Measurements from ENCODE around the gene TERF2IP. TPM values are rescaled to one million over a fixed set of nuclear protein-coding genes. Genes with fewer than 3 reads are reported as not detected.
A peak's percentile ranks its signal among the peaks of the same experiment; 100 is the strongest.

TERF2IP gene
- total RNA-seq, 1 experiment from 2014 or later: 27.1 TPM

GRCh38 chr16:75640598-75640997 lies 7.0 kb upstream of the TERF2IP start:
- no TSS peak for BruUV-seq (replicated peaks)
- H3K4me1 ChIP-seq: peaks cover 11% of the 10 kb centered on the region
- Mint-ChIP-seq H3K4me1 (ENCODE audit: low read depth, unreplicated experiment) (peaks cover 7% of the 10 kb centered on the region), H3K36me3 (ENCODE audit: insufficient read depth, unreplicated experiment) (peaks cover 97% of the 10 kb centered on the region), H3K4me3 (ENCODE audit: unreplicated experiment) (no peak overlapping the region), H3K9me3 (ENCODE audit: unreplicated experiment) (no peaks in the 10 kb centered on the region), H3K27ac (ENCODE audit: unreplicated experiment) (no peak overlapping the region), H3K27me3 (ENCODE audit: insufficient read depth, unreplicated experiment) (no peaks in the 10 kb centered on the region)
- intact Hi-C loops (cut with micrococcal nuclease; ENCODE audit: unreplicated experiment): no loop called here
- POLR2A ChIA-PET: interaction anchor here (1.5 kb wide), 1 partner anchor 18 kb away, joined by 6 read pairs; the partner anchor contains the start of gene ADAT1
- H3K36me3 ChIP-seq (ENCODE audit: control insufficient read depth, insufficient read depth, low read length): peaks cover 6% of the 10 kb centered on the region
- TF ChIP-seq CTCF (IDR thresholded peaks at IDR 0.05; ENCODE audit: insufficient read depth in 1 of 2, low read depth in 1 of 2, low read length in 1 of 2, severe bottlenecking in 1 of 2, unreplicated experiment in 1 of 2): no peak
- no peak overlapping the region for H3K4me3 ChIP-seq (ENCODE audit: low read depth, low read length)
- no peaks in the 10 kb centered on the region for H3K9me3 ChIP-seq
- CTCF ChIA-PET: no interaction called here
- H3K27me3 ChIP-seq (replicated peaks; ENCODE audit: control insufficient read depth, insufficient read depth, low read length): no peaks in the 10 kb centered on the region
- DNase-seq: peak in 1 of 2 experiments; percentile 29

GRCh38 chr16:75644240-75645012 lies 3.1 kb upstream of the TERF2IP start:
- intact Hi-C loops (cut with micrococcal nuclease; ENCODE audit: unreplicated experiment): loop anchor here (1.0 to 5.0 kb wide), 2 partner anchors 120 to 447 kb away; no protein-coding TSS in a partner anchor
- ChIA-PET POLR2A (no interaction called here), CTCF (no interaction called here)
- peaks cover 1% of the 10 kb centered on the region for H3K36me3 ChIP-seq (ENCODE audit: control insufficient read depth, insufficient read depth, low read length)
- Mint-ChIP-seq H3K9me3 (ENCODE audit: unreplicated experiment) (no peaks in the 10 kb centered on the region), H3K36me3 (ENCODE audit: insufficient read depth, unreplicated experiment) (peaks cover 77% of the 10 kb centered on the region), H3K27ac (ENCODE audit: unreplicated experiment) (no peak overlapping the region), H3K4me1 (ENCODE audit: low read depth, unreplicated experiment) (peaks cover 7% of the 10 kb centered on the region), H3K4me3 (ENCODE audit: unreplicated experiment) (peak overlapping the region; percentile 17), H3K27me3 (ENCODE audit: insufficient read depth, unreplicated experiment) (no peaks in the 10 kb centered on the region)
- H3K27me3 ChIP-seq (replicated peaks; ENCODE audit: control insufficient read depth, insufficient read depth, low read length): no peaks in the 10 kb centered on the region
- no peak for DNase-seq
- BruUV-seq (replicated peaks): no TSS peak
- H3K9me3 ChIP-seq: no peaks in the 10 kb centered on the region
- peak; percentile 18 to 28 for TF ChIP-seq CTCF (IDR thresholded peaks at IDR 0.05; ENCODE audit: insufficient read depth in 1 of 2, low read depth in 1 of 2, low read length in 1 of 2, severe bottlenecking in 1 of 2, unreplicated experiment in 1 of 2)
- H3K4me1 ChIP-seq: peaks cover 11% of the 10 kb centered on the region
- H3K4me3 ChIP-seq (ENCODE audit: low read depth, low read length): no peak overlapping the region

- POLR2A ChIA-PET: interaction anchor here (1.0 to 1.9 kb wide), 6 partner anchors 24 to 183 kb away, joined by 3 to 14 read pairs (median 8); partner anchors contain the start of genes ADAT1 and GABARAPL2
- Histone ChIP-seq H3K4me1 (peaks cover 12% of the 10 kb centered on the region), H3K36me3 (ENCODE audit: control insufficient read depth, insufficient read depth, low read length) (no peaks in the 10 kb centered on the region), H3K9me3 (no peaks in the 10 kb centered on the region), H3K4me3 (ENCODE audit: low read depth, low read length) (peak overlapping the region; percentile 97), H3K27me3 (replicated peaks; ENCODE audit: control insufficient read depth, insufficient read depth, low read length) (no peaks in the 10 kb centered on the region)
- no peak for DNase-seq
- TF ChIP-seq CTCF (IDR thresholded peaks at IDR 0.05; ENCODE audit: insufficient read depth in 1 of 2, low read depth in 1 of 2, low read length in 1 of 2, severe bottlenecking in 1 of 2, unreplicated experiment in 1 of 2): no peak
- H3K27ac Mint-ChIP-seq (ENCODE audit: unreplicated experiment): peak overlapping the region; percentile 98
- CTCF ChIA-PET: interaction anchor here (0.6 to 1.6 kb wide), 7 partner anchors 82 to 142 kb away, joined by 3 to 8 read pairs (median 5); partner anchors contain the start of gene GABARAPL2
- peaks cover 18% of the 10 kb centered on the region for H3K4me1 Mint-ChIP-seq (ENCODE audit: low read depth, unreplicated experiment)
- no peaks in the 10 kb centered on the region for H3K9me3 Mint-ChIP-seq (ENCODE audit: unreplicated experiment)
- no peaks in the 10 kb centered on the region for H3K27me3 Mint-ChIP-seq (ENCODE audit: insufficient read depth, unreplicated experiment)
- intact Hi-C loops (cut with micrococcal nuclease; ENCODE audit: unreplicated experiment): loop anchor here (1.0 to 5.0 kb wide), 5 partner anchors 24 to 1566 kb away; partner anchors contain the start of genes ADAT1 and TMEM231
- TSS peak; percentile 64 for BruUV-seq (replicated peaks)
- H3K4me3 Mint-ChIP-seq (ENCODE audit: unreplicated experiment): peak overlapping the region; percentile 91
- peaks cover 50% of the 10 kb centered on the region for H3K36me3 Mint-ChIP-seq (ENCODE audit: insufficient read depth, unreplicated experiment)
These were observed 471 bp upstream of the TERF2IP start for GRCh38 chr16:75647112-75647491.
